GF-D8 (cell line): Measurements from ENCODE around the gene BTBD6.
"Not testable (repeated sequence)": the region's sequence is repeated elsewhere in the genome, so short reads cannot be mapped to it uniquely, and the experiment has no call there.

ENCODE experiments used
- DNase-seq: peaks from one replicate; lab custom pipeline; 2025; lab: John Stamatoyannopoulos, UW

The BTBD6 gene

GRCh38 chr14:105269405-105269804, 21.1 kb downstream of the BTBD6 start:
- no peak for DNase-seq

- DNase-seq: no peak
These were observed 23.0 kb downstream of the BTBD6 start for GRCh38 chr14:105271224-105271890.

GRCh38 chr14:105272623-105273022, 24.3 kb downstream of the BTBD6 start:
- no peak for DNase-seq

GRCh38 chr14:105273062-105273461, 24.7 kb downstream of the BTBD6 start:
- DNase-seq: no peak

GRCh38 chr14:105274637-105275036, 26.3 kb downstream of the BTBD6 start:
- no peak for DNase-seq

- DNase-seq: no peak
These were observed 27.1 kb downstream of the BTBD6 start for GRCh38 chr14:105275267-105275946.

- not testable (repeated sequence) for DNase-seq
These were observed 29.1 kb downstream of the BTBD6 start for GRCh38 chr14:105277448-105277847.

GRCh38 chr14:105279642-105280361, 31.5 kb downstream of the BTBD6 start:
- no peak for DNase-seq

- no peak for DNase-seq
These were observed 32.2 kb downstream of the BTBD6 start for GRCh38 chr14:105280525-105280924.

- DNase-seq: no peak
These were observed 33.2 kb downstream of the BTBD6 start for GRCh38 chr14:105281371-105282097.

- DNase-seq: no peak
These were observed 33.9 kb downstream of the BTBD6 start for GRCh38 chr14:105282098-105282725.

- no peak for DNase-seq
These were observed 34.7 kb downstream of the BTBD6 start for GRCh38 chr14:105283028-105283427.

GRCh38 chr14:105283899-105284298, 35.6 kb downstream of the BTBD6 start:
- no peak for DNase-seq

GRCh38 chr14:105285174-105285573, 36.8 kb downstream of the BTBD6 start:
- no peak for DNase-seq

GRCh38 chr14:105286759-105287144, 38.4 kb downstream of the BTBD6 start:
- no peak for DNase-seq

- DNase-seq: no peak
These were observed 39.1 kb downstream of the BTBD6 start for GRCh38 chr14:105287249-105288102.

- DNase-seq: not testable (repeated sequence)
These were observed 40.6 kb downstream of the BTBD6 start for GRCh38 chr14:105288936-105289335.

GRCh38 chr14:105290621-105291346, 42.5 kb downstream of the BTBD6 start:
- no peak for DNase-seq

- no peak for DNase-seq
These were observed 44.7 kb downstream of the BTBD6 start for GRCh38 chr14:105292826-105293711.
